ENCODE data around the gene UBAP1L.
"Not testable (repeated sequence)": the region's sequence is repeated elsewhere in the genome, so short reads cannot be mapped to it uniquely, and the experiment has no call there.

Gene UBAP1L

DNA sequence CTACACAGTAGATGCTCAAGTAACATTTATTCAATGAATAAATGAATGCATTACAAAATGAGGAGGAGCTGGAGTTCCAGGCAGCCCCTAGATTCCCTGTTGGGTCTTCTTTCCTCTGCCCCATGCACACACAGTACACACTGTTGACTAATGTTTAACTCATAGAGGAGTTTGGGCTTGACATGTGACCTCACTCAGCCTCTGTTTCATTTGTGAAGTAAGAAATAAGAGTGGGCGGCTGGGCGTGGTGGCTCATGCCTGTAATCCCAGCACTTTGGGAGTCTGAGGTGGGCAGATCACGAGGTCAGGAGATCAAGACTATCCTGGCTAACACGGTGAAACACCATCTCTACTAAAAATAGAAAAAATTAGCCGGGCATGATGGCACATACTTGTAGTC, 70.8 kb downstream of the UBAP1L start:
- not testable (repeated sequence) for DNase-seq (ENCODE audit: low read depth)

DNA sequence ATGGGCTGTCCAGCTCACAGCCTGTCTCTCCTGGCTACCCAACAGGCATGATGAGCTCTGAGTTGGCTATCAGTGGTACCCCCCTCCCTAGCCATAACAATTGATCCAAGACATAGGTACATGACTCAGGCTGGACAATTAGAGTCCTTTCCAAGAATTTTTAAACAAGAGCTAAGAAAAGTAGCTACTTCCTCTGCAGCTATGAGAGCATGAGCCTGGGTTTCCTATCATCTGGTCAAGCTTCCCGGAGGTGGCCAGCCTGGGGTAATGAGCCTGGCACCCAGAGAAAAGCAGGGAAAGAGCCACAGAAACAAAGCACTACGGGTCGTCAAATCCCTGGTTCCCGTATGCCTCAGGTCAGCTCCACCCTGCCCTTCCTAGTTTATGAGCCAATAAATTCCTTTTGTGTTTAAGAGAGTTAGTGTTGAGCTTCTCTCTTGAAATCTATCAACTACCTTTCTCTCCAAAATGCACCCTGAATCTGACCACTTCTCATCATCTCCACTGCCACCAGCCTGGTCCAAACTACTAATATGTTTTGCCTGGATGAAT, 72.1 kb downstream of the UBAP1L start:
- no peak for DNase-seq (ENCODE audit: low read depth)

Data from activated T-cell treated with anti-CD3 and anti-CD28 coated beads for 1 hour (primary cell).